Kasumi-1 (cell line): ENCODE measurements around the gene CTSV.
"Not testable (repeated sequence)": the region's sequence is repeated elsewhere in the genome, so short reads cannot be mapped to it uniquely, and the experiment has no call there.

Source experiments
- DNase-seq, 2 experiments: peaks; one replicate each; lab custom pipeline; 2025; lab: John Stamatoyannopoulos, UW

CTSV gene

DNA sequence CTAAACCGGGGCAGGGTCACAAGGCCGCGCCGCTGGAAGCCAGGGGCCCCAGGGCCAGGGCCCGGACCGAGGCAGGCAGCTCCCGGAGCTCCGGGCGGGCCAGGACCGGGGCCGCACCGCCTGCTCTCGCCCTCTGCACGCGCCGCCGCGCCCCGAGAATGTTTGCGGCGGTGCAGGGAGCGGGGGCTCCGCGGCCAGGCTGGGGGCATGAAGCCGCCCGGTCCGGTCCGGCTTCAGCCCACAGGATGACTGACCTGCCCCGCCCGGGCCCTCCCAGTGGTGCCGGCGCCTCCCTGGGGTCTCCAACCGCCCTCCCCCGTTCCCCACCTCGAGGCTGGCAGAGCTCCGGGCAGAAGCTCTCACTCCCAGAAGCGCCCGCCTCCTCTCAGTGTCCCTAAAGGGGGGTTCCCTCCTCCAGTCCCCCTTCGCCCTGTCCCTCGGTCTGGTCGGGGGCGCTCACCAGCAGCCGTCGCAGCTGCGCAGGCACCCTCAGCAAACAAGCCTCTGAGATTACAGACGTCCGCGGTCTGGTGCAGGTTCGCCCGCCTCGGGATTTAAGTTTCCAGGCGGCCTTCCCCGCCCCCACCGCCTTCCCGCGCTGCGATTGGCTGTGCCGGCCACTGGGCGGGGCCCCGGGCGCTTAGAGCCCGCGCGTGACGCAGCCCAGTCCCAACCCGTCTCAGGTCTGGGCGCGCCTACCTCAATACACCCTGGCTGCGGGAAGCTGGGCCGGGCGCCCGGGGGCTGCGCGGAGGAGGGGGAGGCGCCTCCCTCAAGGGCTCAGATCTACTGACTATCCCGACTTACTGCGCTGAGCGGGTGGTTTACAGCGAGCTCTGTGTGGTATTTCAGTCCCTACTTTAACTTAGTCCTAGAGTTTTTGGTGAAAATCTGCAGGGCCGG, at the start of gene CTSV:
TSS of gene CTSV (minus strand) at position 532 of the 903 bp plus-strand sequence. CDS start 1,099 bp downstream, outside the sequence.
- DNase-seq = peak; percentile 81 to 84

DNA sequence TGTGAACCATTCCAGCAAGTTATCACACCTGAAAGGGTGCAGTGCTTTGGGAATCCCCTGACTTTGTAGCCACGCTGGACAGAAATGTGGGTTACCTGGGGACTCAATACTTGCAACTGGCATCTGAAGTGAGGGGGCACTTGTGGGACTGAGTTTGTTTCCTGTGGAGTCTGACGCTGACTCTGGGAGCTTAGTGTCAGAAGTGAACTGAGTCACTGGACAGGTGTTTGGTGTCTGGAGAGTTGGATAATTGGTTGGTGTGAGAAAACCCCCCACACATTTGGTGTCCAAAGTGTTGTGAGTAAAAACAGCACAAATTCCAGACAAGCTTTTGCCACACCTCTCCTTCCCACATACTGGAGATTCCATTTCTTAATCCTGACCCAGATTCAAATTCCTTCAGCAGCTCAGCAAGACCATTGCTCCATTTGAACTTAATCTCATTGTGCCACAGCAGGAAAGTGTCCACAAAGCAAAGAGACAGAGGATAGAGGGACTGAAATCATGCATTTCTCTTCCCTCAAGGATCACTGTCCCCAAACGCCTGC, 48.8 kb upstream of the CTSV start:
- not testable (repeated sequence) for DNase-seq

DNA sequence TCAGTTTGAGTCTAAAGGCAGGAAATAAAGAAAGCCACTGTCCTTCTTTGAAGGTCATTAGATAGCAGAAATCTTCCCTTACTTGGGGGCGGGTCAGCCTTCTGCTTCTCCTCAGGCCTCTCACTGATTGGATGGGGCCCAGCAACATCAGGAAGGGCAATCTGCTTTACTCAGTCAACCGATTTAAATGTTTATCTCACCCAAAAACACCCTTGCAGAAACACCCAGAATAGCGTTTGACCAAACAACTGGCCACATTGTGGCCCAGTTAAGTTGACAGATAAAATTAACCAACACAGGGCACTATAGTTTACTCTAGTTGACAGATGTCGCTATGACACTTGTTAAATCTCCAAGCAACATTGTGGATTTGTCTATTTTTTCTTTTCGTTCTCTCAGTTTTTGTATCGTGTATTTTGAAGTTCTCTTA, 45.6 kb upstream of the CTSV start:
- not testable (repeated sequence) for DNase-seq

DNA sequence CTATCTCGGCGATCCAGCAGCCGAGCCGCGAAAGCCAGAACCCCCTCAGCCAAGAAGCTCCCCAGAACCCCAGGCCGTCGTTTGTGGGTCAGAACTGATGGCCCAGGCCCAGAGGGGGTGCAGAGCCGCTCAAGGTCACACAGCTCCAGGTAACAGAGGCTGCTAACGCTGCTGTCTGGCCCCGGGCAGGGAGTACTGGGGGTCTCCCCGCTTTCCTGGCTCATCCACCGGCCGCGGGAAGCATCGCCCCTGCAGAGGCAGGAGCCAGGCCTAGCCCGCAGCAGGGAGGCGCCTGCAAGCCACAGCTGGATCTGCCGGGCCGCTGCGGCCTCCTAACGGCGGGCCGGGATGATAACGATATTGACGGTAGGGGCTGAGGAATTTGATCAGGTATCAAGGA, 39.4 kb upstream of the CTSV start:
- no peak for DNase-seq

DNA sequence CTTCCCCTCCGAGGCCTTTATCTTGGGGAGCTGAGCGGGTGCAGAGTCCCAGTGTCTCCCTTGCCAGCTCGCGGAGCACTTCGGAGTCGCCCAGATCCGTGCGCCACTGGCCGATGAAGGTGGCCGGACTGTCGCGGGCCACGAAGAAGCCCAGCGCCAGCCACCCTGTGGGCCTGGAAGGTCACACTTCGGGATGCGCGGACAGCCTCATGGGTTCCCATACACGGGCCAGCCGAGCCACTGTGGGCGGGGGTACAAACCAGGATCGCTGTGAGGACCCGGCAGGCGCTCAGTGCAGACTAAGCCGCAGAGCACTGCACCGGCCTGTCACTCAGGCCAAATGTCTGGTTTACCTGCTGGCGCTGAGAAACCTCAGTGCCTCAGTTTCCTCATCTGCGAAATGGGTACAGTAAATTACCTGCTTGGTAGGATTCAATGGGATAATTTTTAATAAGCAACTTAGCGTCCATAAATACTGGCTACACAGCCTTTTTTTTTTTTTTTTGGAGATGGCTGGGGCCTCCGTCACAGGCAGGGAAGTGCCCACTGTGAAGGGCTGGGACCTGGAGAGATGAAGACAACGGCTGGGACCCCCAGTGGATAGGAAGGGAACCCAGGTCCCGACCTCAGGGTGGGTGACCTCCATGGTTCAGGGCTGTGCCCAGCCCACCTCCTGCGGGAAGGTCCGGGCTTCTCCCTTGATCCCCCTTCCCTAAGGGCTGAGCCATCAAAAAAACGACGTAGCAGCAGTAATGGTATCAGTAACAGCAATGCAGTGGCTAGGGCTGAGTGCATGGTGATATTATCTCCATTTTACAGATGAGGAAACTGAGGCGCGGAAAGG, 38.7 kb upstream of the CTSV start:
- DNase-seq = no peak

DNA sequence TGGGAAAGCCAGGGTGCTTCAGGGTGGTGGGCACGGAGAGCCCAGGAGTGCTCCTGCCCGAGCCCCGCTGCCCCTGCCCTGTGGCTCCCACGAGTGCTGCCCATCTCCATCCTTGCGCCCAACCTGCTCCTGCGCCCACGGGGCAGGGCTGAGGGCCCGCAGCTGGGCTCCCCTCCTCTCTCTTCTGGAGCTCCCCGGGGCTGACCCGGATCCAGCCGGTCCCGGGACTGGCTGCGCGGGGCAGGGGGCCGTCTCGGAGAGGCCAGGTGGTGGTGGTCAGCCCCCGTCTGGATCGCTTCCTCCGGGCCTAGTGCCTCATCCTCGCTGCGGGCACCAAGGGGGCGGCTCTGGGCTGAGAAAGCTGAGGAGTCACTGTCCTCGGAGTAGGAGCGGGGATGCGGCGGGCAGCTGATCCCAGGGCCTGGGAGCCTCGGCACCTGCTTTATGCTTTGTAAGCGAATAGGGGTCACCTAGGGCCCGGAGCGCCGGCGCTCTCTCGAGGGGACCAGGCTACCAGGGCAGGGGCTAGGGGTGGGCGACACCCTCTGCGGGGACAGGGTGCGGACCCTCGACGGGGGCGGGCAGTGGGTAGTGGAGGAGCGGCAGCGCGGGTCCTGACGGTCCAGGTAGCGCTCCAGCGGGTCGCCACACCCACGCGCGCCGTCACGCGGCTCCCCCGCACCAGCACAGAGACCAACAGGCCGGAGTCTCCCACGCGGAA, 37.9 kb upstream of the CTSV start:
- not testable (repeated sequence) for DNase-seq

DNA sequence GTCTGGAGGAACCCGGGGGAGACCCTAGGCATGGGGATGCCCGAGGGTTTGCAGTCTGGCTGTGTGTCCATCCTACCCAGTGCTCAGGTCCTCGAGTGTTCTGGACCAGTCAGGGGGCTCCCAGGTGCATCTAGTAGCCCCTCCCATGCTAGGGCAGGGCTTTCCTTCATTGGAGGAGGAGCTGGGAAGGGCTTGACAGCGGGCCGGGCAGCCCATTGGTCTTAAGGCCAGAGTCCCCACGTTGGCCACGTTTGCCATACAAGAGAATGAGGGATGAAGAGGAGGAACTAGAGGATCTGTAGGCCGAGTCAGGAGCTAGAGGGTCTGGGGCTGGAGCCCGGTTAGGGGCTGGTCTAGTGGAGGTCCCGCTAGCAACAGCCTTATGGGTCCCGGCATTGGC, 37.3 kb upstream of the CTSV start:
- DNase-seq = no peak

DNA sequence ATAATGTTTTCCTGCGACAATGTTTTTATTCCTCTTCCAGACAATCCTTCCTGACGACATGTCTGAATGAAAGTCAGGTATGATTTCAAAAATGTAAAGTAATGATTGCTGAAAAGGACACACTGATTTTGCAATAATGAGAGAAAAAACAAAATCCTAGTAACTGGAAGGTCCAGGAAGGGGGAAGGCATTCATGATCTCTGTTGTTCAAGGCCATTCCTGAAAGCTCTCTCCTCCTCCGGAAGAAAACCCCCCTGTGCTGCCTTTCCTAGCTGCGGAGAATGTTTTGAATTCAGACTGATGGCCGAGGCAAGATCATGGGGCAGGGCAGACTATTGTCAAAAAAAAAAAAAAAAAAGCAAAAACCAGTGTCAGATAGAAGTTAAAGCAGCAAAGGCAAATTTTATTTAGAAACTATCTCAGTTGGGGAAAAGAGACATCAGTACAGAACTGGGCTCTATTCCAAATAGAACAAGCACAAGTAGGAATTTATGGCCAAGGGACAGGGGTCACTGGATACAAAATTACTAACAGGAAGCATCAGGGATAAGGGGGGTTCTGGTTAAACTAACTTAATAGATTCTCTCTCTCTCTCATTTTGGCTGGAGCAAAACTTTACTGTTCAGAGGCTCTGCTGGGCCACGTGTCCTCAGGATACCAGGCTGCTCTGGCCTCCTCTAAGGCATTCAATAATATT, 36.5 kb upstream of the CTSV start:
- no peak for DNase-seq

DNA sequence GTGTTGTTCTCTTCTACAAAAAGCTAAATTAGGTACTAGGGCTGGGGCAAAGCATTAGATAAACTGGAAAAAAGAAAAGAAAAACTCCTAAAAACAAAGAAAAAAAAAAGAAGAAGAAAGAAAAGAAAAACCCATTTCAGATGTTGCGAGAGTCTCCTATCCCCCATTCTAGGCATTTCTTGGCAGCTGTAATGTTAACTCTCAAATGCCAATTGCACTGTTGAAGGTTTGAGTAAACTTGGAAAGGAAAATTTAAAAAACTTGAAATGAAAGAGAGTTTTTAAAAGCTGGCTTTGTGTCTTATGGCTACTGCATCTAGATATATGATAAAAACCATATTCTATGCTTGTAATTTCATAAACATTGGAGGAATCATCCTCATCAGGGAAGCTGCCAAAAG, 34.6 kb upstream of the CTSV start:
- DNase-seq = no peak

DNA sequence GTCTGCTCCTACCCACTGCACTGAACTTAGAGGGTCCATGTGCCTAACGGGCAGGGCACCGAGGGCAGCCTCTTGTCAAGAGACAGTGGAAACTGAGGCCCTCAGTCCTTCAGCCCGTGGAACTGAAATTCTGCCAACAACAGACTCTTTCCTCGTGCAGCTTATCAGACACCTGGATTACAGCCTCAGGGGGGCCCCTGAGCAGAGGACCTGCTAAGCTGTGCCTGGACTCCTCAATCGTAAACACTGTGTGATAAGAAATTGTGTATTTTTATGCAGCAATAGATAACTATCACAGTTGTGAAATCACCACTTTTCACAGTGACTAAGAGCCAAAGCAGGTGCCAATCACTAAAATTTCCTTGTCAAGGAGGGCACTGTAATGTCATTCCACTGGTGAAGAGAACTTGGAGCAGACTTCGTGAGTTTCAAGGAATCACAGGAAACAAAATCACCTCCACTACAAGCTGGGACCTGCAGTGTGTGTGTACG, 33.4 kb upstream of the CTSV start:
- DNase-seq = no peak

DNA sequence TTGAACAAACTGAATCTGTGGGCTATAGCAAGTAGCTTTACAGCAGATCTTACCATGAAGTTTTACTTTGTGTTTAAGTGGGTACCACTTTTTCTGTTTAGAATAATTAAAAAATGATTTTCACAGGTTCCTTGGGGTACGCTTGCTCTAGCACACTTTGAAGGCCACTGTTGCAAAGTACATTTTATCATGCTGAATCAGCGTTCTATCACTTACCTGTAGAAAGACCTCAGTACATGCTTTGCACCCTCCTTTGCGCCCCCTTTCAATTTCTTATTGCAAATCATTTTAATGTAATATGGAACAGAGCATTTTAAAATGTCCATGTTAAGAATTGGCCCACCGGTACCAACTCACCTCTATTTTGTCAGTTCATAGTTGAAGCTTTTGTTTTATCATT, 31.4 kb upstream of the CTSV start:
- not testable (repeated sequence) for DNase-seq

DNA sequence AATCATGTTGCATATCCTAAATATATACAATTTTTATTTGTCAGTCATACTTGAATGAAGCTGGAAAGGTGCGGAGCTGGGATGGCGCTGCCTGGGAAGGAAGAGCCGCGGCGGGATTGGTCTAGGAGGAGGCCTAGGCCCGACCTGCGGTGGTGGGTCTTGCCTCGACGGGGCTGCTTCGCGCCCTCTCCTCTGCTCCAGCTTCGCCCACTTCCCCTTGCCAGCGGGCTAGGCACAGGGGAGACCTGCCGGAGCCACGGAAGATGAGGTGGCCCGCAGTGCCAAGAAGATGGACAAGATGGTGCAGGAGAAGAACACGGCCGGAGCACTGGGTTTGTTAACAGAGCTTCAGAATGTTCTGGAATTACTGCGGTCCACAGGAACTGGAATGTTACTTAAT, 28.5 kb upstream of the CTSV start:
- DNase-seq = no peak

DNA sequence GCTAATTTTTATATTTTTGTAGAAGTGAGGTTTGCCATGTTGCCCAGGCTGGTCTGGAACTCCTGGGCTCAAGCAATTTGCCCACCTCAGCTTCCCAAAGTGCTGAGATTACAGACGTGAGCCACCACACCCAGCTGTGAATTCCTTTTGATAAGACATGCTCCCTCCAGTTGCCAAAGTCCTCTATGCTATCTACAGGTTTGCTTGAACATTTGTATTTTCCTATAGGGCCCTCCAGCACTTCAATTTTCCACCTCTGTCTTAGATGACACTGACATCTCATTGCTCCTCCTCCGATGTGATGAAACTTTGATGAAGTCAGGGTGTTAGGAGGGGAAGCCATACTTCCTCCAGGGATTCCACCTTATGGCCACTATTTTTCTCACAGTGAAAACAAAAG, 25.2 kb upstream of the CTSV start:
- no peak for DNase-seq

DNA sequence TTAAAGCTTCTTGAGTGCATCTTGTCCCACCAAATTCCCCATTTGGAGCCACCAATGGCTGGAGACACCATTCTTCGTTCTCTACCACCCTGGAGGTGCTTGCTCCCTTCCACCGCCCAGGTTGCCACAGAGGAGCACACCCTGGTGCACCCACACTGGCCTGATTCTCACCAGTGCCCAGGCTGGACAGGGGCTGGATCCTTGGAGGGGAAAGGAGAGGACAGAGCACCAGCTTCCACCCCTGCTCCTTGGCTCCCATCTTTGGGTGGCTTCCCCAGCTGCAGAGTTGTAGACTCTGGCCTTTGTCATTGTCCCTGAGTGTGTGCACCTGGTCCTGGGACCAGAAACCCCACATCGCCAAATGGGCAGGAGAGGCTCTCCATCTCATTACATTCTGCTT, 21.9 kb upstream of the CTSV start:
- no peak for DNase-seq

DNA sequence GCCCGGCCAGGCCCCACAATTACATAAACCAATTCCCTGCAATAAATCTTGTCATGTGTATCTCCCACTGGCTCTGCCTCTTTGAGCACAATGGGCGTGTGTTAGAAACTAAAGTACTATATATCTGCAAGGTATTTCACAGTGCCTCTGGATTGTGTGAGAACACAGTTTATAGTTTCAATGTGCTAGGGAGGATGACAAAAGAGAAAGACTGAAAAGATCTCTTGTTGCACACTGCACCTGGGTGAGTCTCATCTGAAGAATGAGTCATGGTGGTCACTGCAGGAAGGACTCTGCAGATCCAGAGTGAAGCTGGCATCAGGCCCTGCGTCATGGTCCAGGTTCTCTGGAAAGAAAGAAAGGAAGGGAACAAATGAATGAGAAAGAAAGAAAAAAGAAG, 20.7 kb upstream of the CTSV start:
- no peak for DNase-seq

DNA sequence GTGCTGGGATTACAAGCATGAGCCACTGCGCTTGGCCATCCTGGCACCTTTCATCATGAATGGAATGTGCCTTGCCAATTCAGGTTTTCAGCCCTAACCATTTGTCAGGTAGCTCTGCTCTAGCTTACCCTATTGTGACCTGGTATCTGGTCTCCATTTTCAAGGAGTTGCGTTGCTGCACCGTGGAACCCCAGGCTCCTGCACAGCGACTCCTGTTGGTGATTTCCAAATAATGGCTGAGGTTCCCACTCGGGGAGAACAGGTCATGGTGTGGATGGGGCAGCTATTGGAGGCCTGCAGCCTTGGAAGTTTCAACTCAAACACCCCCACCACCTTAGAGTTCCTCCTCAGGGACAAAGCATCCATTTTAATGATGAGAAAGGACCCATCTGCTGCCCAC, 18.7 kb upstream of the CTSV start:
- DNase-seq = no peak

DNA sequence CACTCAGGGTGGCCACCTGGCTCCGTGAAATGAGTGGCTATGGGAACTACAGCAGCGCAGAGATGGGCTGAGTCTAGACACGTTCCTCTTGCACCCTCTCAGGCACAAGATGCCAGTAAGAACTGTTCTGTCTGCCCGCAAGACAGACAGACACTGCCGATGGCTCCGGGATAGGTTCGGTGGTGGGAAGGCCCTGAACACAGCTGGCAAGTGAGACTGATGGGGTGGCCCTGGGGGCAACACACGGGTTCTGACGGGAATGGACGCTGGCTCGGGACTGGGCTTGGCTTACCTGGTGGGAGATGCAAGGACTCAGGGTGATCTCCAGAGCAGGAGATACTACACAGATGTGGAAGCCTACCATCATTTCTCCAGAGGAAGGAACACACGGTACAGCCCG, 16.9 kb upstream of the CTSV start:
- not testable (repeated sequence) for DNase-seq

DNA sequence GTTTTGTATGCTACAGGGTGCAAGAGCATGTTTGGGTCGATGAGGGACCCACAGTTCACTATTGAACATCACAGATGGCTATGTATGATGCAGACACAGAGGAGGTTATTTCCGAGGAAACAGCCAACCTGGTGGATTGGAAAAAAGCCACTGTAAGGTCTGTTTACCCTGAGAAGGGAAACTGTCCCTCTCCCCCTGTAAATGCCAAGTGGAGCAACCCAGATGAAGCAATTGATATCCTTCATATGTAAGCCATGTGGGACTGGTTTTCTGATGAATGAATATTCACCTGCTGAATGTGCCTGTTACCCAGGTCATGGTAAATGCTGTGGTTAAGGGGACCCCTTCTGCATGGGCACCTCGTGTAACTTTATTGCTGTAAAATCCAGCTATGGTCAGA, 14.8 kb upstream of the CTSV start:
- no peak for DNase-seq

DNA sequence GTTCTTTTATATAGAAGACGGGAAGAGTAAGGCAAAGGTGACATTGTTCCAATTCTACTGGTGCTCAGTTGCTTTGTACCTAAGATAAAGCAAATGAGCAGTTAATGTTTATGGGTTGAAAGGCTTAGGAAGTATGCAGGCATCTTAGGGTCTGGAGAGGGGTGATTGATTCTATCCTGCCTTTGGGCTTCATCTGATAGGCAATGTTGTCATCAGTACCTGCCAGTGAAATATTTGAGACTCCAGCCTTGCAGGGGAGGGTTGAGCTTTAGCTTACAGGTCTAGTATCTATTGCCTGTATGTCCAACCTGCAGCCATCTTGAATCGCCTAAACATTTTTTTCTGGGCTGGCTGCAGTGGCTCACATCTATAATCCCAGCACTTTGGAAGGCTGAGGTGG, 13.8 kb upstream of the CTSV start:
- DNase-seq = no peak

DNA sequence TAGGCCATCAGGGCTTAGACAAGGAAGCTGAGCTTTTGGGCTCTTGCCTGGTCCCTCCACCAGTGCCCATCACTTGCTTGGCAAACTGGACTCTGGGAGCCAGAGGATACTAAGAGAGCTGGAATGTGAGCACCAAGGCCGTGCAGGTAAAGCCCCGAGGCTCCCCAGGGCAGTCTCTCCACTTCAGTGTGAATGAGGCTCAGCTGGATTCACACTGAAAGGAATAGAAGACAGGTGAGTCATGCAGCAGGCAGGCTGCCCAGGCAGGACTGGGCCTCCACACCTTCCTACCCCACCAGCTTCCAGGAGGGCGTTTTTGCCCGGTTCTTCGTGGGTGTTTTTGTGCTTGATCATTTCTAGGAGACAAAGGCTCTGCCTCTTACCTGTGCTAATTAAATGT, 7.3 kb upstream of the CTSV start:
- no peak for DNase-seq

DNA sequence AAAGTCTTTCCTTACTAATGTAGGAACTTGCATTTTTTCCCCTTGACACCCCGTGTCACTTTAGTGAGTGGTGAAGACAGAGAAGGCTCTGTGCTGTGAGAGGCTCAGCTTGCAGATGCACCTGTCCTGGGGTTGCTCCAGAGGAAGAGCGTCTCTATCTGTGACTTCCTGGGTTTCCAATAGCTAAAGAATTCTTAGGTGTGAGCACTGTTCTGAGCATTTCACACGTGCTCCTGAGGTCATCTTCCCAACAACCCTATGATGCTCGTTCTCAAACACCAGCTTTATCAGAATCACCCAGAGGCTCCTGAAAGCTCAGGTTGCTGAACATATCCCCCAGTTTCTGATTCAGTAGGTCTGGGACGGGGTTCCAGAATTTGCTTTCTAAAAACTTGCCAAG, 6.4 kb upstream of the CTSV start:
- no peak for DNase-seq
